ENCODE results near the gene CLK3. TPM values are rescaled to one million over a fixed set of nuclear protein-coding genes. Genes with fewer than 3 reads are reported as not detected.

The CLK3 gene
- polyA plus RNA-seq, 1 of the 3 experiments (the other 2 are of a cell fraction): 67.7 TPM

- TF ChIP-seq ZBTB33 (IDR thresholded peaks at IDR 0.05; ENCODE audit: borderline replicate concordance, low read depth) (no peak), TAF1 (IDR thresholded peaks at IDR 0.05; ENCODE audit: borderline replicate concordance, low read depth, low read length) (peak; percentile 69), POLR2AphosphoS5 (IDR thresholded peaks at IDR 0.05; ENCODE audit: low read depth, low read length) (peak; percentile 97), YY1 (IDR thresholded peaks at IDR 0.05; ENCODE audit: low read depth) (no peak), SIN3A (IDR thresholded peaks at IDR 0.05; ENCODE audit: borderline replicate concordance, low read depth, low read length) (no peak), NRF1 (IDR thresholded peaks at IDR 0.05; ENCODE audit: low read depth, low read length) (peak; percentile 34; the same call in 1 of the 2 replicates), JUND (IDR thresholded peaks at IDR 0.05) (no peak), FOXM1 (IDR thresholded peaks at IDR 0.05; ENCODE audit: low read depth) (no peak)
Measured at GRCh38 chr15:74598126-74598842, 17.4 kb upstream of the CLK3 start (continued).

GRCh38 chr15:74599156-74599555 lies 16.5 kb upstream of the CLK3 start:
- H4K20me1 ChIP-seq (ENCODE audit: insufficient read depth): no peaks in the 10 kb centered on the region
- H3K4me3 ChIP-seq (ENCODE audit: low read depth in 2 of 2, low read length in 1 of 2): peak overlapping the region; percentile 57 to 70
- H3K27me3 ChIP-seq (ENCODE audit: insufficient read depth): no peaks in the 10 kb centered on the region
- H3K9me2 ChIP-seq: no peaks in the 10 kb centered on the region
- no peak for DNase-seq
- no peak overlapping the region for H2AFZ ChIP-seq (ENCODE audit: low read depth)
- peak overlapping the region in 1 of 2 experiments; percentile 97; a peak in 1 of 4 replicates for H3K27ac ChIP-seq (ENCODE audit: low read depth in 2 of 2, low read length in 1 of 2)
- no peak overlapping the region for H3K9ac ChIP-seq
- ChIA-PET CTCF (interaction anchor here (0.8 to 1.6 kb wide), 8 partner anchors 8 to 217 kb away, joined by 3 to 4 read pairs (median 4); no protein-coding TSS in a partner anchor), POLR2A (interaction anchor here (0.7 to 3.1 kb wide), 9 partner anchors 8 to 370 kb away, joined by 3 to 25 read pairs (median 6); partner anchors contain the start of gene CLK3)
- 81% methylated on average over 10 of the region's 15 CpGs for WGBS (ENCODE audit: low lambda C conversion rate)
- no peaks in the 10 kb centered on the region for H3K79me2 ChIP-seq (ENCODE audit: insufficient read depth)
- no peak for TF ChIP-seq SMC3 (IDR thresholded peaks at IDR 0.05; ENCODE audit: low read depth, low read length)
- no peak for TF ChIP-seq PBX3 (IDR thresholded peaks at IDR 0.05)
- TF ChIP-seq JUND (IDR thresholded peaks at IDR 0.05): no peak
- TF ChIP-seq TEAD4 (IDR thresholded peaks at IDR 0.05; ENCODE audit: borderline replicate concordance, insufficient read depth): no peak
- TF ChIP-seq MXI1 (IDR thresholded peaks at IDR 0.05; ENCODE audit: low read depth, low read length): no peak
- no peak for TF ChIP-seq USF2 (IDR thresholded peaks at IDR 0.05; ENCODE audit: borderline replicate concordance, low read depth, low read length)
- no peak for TF ChIP-seq POLR2AphosphoS5 (IDR thresholded peaks at IDR 0.05; ENCODE audit: low read depth, low read length)
- TF ChIP-seq EZH2phosphoT487 (IDR thresholded peaks at IDR 0.05; ENCODE audit: borderline replicate concordance, low read depth): no peak
- no peak for TF ChIP-seq ELF1 (IDR thresholded peaks at IDR 0.05)
- TF ChIP-seq NRF1 (IDR thresholded peaks at IDR 0.05; ENCODE audit: low read depth, low read length): no peak
- no peak for TF ChIP-seq RCOR1 (IDR thresholded peaks at IDR 0.05; ENCODE audit: low read length)
- no peak for TF ChIP-seq EP300 (IDR thresholded peaks at IDR 0.05; ENCODE audit: borderline replicate concordance in 1 of 2, low read depth in 1 of 2, low read length in 1 of 2)
- no peak for TF ChIP-seq CTCF (IDR thresholded peaks at IDR 0.05)
- H3K4me2 ChIP-seq: peak overlapping the region; percentile 89
- no peaks in the 10 kb centered on the region for H3K36me3 ChIP-seq (replicated peaks in 1 of 2; ENCODE audit: control insufficient read depth in 1 of 2, insufficient read depth in 2 of 2, low read length in 1 of 2)
- H3K4me1 ChIP-seq (ENCODE audit: control insufficient read depth in 1 of 2, insufficient read depth in 2 of 2, low read depth in 1 of 2, low read length in 1 of 2): peaks cover 0 to 27% of the 10 kb centered on the region in 2 experiments; a peak in 1 of 4 replicates
- H3F3A ChIP-seq (replicated peaks; ENCODE audit: insufficient read depth): no peaks in the 10 kb centered on the region
- no peaks in the 10 kb centered on the region for H3K9me3 ChIP-seq

Data from SK-N-SH (cell line).